Memory B cell (primary cell): ENCODE measurements around the gene DNAL4.

Source experiments
- ATAC-seq: fragments of 150-1000 bp; cut with Tn5 transposase; 2 replicates; pipeline ENCODE4 v1.10.0; 2021; ENCODE audit warnings: low read depth, mild to moderate bottlenecking, moderate library complexity
- DNase-seq, 2 donors: peaks; one replicate each; pipeline ENCODE4 v3.0.0; 2022; ENCODE audit warnings: low spot score in 2 of 2
- H3K27ac Mint-ChIP-seq: one replicate; pipeline ENCODE4 v1.8.0; 2022; ENCODE audit warnings: mild to moderate bottlenecking, moderate library complexity, mixed read lengths
- H3K27me3 Mint-ChIP-seq: one replicate; pipeline ENCODE4 v1.8.0; 2022; ENCODE audit warnings: mixed read lengths
- H3K36me3 Mint-ChIP-seq: one replicate; pipeline ENCODE4 v1.8.0; 2022; ENCODE audit warnings: mild to moderate bottlenecking, mixed read lengths
- H3K4me1 Mint-ChIP-seq: one replicate; pipeline ENCODE4 v1.8.0; 2022; ENCODE audit warnings: mixed read lengths
- H3K4me3 Mint-ChIP-seq: one replicate; pipeline ENCODE4 v1.8.0; 2022; ENCODE audit warnings: mild to moderate bottlenecking, moderate library complexity, mixed read lengths
- H3K9me3 Mint-ChIP-seq: one replicate; pipeline ENCODE4 v1.8.0; 2022; ENCODE audit warnings: mixed read lengths

Gene DNAL4

DNA sequence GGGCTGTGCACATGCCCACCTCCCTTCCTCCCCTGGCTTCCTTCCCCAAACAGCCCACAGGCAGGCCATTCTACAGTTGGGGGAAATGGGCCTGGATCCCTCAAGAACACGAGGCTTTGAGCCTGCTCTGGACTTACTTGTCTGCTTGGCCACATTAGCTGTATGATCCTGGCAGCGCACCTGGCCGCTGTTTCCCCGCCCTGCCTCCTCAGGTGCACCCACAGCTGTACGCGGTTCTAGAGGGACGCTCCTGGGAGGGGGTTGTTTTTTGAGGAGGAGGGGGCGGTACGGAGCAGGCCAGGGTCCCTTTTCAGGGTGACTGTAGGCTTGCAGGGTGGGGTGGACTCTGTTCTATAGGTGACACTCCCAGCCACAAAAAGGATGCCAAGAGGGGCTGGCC is 26.6 kb downstream of the DNAL4 start:
- Mint-ChIP-seq H3K36me3 (no peaks in the 10 kb centered on the region), H3K4me3 (no peak overlapping the region), H3K27me3 (no peaks in the 10 kb centered on the region), H3K9me3 (no peaks in the 10 kb centered on the region), H3K27ac (no peak overlapping the region), H3K4me1 (peaks cover 12% of the 10 kb centered on the region)
- DNase-seq (no peak), ATAC-seq (no peak)

DNA sequence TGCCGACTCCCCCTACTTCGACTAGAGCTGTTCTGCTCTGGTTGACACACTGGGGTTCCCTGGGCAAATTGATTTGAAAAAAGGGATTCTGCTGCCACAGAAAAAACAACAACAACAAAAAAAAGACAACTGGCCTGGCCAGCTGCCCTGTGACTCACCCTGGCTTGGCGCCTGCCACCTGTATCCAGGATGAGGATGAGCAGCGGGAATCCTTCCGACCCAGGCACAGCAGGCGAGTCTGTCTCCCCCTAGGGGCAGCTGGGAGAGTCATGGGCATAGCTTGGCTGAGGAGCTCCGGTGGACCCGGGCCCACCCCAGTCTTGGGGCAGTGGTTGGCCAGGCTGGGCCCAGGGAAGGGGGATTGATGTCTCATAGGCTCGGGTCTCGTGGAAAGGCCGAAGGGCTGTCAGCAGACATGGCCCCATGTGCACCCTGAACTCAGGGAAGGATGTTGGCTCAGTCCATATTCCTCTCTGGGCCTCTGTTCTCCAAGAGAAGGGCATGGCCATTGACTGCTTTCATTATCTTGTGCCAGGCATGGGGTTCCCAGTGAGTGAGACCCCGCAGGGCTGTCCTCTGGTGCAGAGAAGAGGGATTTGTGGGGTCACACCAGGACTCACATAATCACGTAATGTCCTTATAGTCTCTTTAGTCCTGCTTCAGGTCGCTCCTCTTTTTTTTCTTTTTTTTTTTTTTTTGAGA is 27.7 kb downstream of the DNAL4 start:
- Mint-ChIP-seq H3K36me3 (no peaks in the 10 kb centered on the region), H3K27ac (no peak overlapping the region), H3K9me3 (no peaks in the 10 kb centered on the region), H3K27me3 (no peaks in the 10 kb centered on the region), H3K4me3 (no peak overlapping the region), H3K4me1 (peaks cover 12% of the 10 kb centered on the region)
- DNase-seq, result no peak
- ATAC-seq, result peak; percentile 68

DNA sequence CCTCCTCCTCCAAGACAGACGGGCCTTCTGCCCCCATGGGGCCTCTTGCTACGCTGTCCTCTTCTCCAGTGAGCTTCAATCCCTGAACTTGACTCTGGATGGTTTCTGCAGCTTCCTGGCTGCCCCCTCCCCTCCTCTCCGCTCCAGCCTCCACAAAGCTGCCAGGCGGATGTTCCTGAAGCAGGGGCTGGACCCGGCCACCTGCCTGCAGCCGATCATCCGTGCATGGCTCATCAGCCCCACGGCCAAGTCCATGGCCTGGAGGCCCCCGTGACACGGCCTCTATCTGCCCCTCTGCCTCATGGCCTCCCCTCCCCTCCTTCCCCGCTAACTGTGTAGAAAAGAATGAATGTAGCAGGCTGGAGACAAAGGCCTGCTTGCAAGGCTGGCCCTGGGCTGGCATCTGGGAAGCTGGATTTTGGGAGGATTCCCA is 31.4 kb downstream of the DNAL4 start:
- Mint-ChIP-seq H3K9me3 (no peaks in the 10 kb centered on the region), H3K27ac (no peak overlapping the region), H3K4me3 (no peak overlapping the region), H3K4me1 (peaks cover 28% of the 10 kb centered on the region), H3K27me3 (no peaks in the 10 kb centered on the region), H3K36me3 (no peaks in the 10 kb centered on the region)
- no peak for ATAC-seq
- no peak for DNase-seq

DNA sequence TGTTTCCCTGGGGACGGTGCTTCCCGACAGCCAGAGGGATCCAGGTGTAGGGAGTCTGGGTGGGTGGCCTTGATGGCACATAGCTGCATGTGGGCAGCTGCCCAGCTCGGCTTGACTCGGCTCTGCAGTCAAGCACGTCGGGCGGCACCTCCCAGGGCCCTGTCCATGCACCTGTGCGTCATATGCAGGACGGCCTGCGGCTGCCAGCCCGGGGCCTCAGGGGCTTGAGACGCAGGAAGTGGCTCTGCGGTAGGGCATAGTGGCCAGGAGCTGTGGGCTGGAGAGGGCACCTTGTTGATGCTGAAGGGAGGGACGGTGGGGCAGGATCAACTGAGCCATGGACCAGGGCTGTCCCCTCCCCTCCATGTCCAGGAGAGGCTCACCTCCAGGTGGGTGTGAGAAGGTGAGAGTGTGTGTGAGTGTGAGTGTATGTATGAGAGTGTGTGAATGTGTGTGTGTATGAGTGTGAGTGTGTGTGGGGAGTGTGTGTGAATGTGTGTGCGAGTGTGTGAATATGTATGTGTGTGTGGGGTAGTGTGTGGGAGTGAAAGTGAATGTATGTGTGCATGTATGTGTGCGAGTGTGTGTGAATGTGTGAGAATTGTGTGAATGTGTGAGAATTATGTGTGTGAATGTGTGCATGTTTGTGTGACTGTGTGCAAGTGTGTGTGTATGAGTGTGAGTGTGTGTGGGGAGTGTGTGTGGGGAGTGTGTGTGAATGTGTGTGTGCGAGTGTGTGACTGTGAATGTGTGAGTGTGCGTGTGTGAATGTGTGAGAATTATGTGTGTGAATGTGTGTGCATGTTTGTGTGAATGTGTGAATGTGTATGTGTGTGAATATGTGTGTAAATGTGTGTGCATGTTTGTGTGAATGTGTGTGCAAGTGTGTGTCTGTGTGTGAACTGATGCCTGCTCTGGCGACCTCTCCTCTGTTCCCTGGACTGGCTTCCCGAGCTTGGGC is 32.5 kb downstream of the DNAL4 start:
- DNase-seq (no peak), ATAC-seq (peak; percentile 9)
- H3K27ac Mint-ChIP-seq, result no peak overlapping the region
- H3K4me3 Mint-ChIP-seq, result no peak overlapping the region
- no peaks in the 10 kb centered on the region for H3K27me3 Mint-ChIP-seq
- H3K36me3 Mint-ChIP-seq, result no peaks in the 10 kb centered on the region
- H3K4me1 Mint-ChIP-seq, result peaks cover 37% of the 10 kb centered on the region
- no peaks in the 10 kb centered on the region for H3K9me3 Mint-ChIP-seq

DNA sequence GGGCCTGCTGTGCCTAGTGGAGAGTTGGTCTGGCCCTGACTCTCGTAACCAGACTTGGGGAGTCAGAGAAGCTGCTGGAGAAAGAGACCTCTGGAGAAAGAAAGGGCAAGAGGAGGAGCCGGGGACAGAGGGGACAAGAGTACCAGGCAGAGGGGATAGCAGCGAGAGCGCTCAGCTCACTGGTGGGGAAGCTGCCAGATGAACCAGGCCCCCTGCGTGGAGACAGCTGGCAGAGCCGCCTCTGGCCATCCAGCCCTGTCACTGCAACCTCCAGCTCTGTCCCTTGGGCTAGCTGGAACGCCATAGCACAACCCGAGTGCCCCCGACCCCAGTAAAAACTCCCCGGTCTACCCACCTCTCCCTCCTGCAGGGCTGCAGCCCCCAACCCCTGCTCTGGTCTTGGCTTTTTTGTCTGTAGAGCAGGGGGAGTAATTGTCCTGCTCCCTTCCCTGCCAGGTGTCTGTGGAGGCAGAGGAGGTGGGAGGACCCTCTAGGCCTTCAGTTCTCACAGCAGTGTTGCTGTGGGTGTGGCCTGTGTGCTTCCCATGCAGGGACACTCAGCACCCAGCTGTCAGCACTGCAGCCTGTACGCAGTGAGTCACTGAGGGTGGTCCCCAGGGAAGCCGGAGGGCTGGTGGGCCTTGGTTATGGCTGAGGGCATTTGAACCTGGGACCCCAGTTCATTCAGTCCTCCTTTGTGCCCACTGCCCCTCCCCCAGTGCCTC is 33.3 kb downstream of the DNAL4 start:
- H3K4me3 Mint-ChIP-seq, result no peak overlapping the region
- ATAC-seq, result no peak
- no peaks in the 10 kb centered on the region for H3K27me3 Mint-ChIP-seq
- H3K9me3 Mint-ChIP-seq, result no peaks in the 10 kb centered on the region
- no peak for DNase-seq
- H3K36me3 Mint-ChIP-seq, result no peaks in the 10 kb centered on the region
- H3K4me1 Mint-ChIP-seq, result peaks cover 34% of the 10 kb centered on the region
- H3K27ac Mint-ChIP-seq, result no peak overlapping the region

DNA sequence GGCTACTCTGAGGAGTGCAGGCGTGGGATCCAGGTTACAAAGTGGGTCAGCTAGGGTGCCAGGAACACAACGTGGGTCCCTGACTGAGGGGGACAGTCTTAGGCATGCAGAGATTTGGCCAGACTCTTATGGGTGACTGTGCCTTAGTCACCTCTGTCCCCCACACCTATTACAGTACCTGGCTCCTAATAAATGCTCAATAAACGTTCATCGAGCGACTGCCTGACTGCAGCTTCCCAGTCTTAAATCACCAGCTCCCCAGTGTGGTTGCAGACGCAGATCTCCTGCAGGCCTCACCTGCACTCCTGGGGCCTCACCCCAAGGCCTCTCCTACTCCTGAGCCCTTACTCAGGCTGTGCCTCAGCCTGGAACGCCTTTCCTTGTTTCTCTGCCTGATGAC is 34.9 kb downstream of the DNAL4 start:
- no peak overlapping the region for H3K4me3 Mint-ChIP-seq
- H3K9me3 Mint-ChIP-seq, result no peaks in the 10 kb centered on the region
- ATAC-seq (no peak), DNase-seq (no peak)
- H3K27me3 Mint-ChIP-seq, result no peaks in the 10 kb centered on the region
- H3K36me3 Mint-ChIP-seq, result peaks cover 3% of the 10 kb centered on the region
- no peak overlapping the region for H3K27ac Mint-ChIP-seq
- H3K4me1 Mint-ChIP-seq, result peaks cover 33% of the 10 kb centered on the region

DNA sequence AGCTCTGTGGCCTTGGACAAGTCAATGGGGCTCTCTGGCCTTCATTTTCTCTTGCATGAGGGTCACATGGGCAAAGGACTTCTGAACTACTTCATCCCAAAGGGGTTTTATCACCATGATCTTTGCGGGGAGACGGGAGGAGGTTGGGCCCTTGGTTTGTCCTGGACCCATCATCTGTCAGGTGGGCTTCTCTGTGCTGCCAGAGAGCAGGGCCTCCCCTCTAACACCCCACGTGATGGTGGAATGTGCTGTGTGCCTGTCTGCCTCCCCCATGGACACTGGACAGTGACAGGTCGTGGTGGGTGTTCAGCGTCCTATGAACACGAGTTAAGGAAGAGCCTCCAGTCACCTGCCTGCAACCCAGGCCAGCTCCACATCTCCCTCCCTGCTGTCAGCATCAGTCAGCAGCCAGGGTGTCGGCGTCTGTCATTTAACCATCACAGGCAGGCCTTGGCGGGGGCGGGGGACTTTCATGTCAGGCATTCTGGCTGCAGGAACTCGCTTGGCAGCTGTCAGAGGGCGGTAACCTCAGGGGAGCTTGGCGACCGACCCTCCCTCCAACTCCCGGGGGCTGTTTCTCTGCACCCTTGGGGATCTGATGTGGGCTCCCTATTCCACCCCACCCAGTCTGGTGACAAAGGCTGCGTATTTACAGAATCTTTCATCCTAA is 35.5 kb downstream of the DNAL4 start:
- H3K36me3 Mint-ChIP-seq, result peaks cover 3% of the 10 kb centered on the region
- no peaks in the 10 kb centered on the region for H3K27me3 Mint-ChIP-seq
- H3K4me1 Mint-ChIP-seq, result peaks cover 38% of the 10 kb centered on the region
- DNase-seq, result no peak
- ATAC-seq, result no peak
- peak overlapping the region; percentile 19 for H3K4me3 Mint-ChIP-seq
- no peak overlapping the region for H3K27ac Mint-ChIP-seq
- no peaks in the 10 kb centered on the region for H3K9me3 Mint-ChIP-seq

DNA sequence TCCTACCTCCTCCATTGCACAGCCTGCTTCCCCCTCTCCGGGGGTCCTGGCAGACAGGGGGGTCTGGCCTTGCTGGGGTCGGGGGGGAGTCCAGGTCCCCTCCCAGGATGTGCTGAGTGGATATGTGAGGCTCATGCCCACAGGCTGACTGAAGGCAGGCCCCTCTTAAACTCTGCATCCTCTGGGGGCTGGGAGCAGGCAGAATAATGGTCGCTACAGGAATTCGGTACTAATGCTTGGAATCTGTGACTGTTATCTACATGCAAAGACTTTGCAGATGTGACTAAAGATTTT is 36.5 kb downstream of the DNAL4 start:
- H3K36me3 Mint-ChIP-seq, result peaks cover 7% of the 10 kb centered on the region
- H3K4me3 Mint-ChIP-seq, result no peak overlapping the region
- no peaks in the 10 kb centered on the region for H3K9me3 Mint-ChIP-seq
- peaks cover 43% of the 10 kb centered on the region for H3K4me1 Mint-ChIP-seq
- no peak for ATAC-seq
- H3K27me3 Mint-ChIP-seq, result no peaks in the 10 kb centered on the region
- peak overlapping the region; percentile 71 for H3K27ac Mint-ChIP-seq
- DNase-seq, result no peak

DNA sequence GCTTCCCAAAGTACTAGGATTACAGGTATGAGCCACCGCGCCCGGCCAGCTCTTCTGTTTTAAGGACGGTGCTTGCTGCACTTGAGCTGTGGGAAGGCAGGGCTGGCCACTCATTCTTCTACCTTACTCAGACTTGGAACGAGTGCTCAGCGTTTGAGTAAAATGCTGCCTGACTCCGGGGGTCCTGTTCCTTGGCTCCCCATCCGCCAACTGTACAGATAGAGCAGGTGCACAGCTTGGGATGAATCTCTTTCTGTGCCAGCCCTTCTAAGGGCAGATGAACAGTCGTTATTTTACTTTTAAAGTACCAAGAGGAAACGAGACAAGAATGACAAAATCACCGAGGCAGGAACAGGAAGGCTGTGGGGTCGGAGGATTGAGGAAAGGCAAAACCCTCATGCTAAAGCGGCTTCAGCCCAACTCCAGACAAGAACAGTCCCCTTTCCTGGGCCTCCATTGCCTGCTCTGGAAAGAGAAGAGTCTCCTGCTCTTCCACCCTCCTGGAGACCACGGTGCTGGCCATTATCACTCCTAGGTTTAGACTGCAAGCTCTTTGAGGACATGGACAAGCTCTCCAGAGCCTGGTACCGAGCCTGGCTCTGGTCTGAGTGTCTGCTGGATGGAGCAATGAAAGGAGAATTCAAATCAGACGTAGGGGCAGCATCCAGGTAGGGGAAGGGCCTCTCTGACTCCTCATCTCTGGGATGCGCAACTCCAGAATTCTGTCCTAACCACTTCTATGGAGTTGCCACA is 37.1 kb downstream of the DNAL4 start:
- peak overlapping the region; percentile 71 for H3K27ac Mint-ChIP-seq
- peaks cover 48% of the 10 kb centered on the region for H3K4me1 Mint-ChIP-seq
- DNase-seq (no peak), ATAC-seq (no peak)
- no peaks in the 10 kb centered on the region for H3K27me3 Mint-ChIP-seq
- H3K4me3 Mint-ChIP-seq, result peak overlapping the region; percentile 92
- no peaks in the 10 kb centered on the region for H3K9me3 Mint-ChIP-seq
- H3K36me3 Mint-ChIP-seq, result peaks cover 10% of the 10 kb centered on the region

DNA sequence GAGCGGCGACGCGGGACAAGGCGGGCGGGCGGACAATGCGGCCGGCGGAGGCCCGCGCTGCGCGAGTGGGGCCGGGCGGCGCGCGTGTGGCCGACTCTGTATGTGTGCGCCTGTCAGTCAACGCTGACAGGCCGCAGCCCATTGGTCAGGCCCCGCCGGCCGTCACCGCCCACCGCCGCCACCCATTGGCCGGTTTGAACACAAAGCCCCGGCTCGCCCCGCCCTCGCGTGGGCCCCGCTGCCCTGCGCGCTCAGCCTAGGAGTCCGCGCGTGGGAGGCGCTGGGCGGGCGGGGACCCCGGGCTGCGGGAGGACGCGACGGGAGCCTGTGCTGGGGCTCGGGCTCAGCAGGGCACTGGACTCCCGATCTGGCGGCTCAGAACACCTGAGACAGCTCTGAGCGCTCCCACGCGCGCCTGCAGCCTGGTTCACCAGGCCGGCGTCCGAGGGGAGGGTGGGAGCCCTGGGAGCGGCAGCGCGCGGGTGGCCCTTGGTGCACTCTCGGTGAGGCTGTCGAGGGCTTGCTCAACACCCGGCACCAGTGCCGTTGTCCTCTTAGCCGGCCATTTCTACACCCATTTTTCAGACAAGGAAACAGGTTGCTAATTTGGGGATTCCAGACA is 37.9 kb downstream of the DNAL4 start, which contains the start of gene SUN2:
Gene SUN2, minus strand, starts transcription at position 88 of the 622 bp plus-strand sequence. CDS start 3,370 bp downstream, outside the sequence.
- ATAC-seq (peak; percentile 76), DNase-seq (peak; percentile 85 to 92)
- peaks cover 16% of the 10 kb centered on the region for H3K36me3 Mint-ChIP-seq
- peaks cover 53% of the 10 kb centered on the region for H3K4me1 Mint-ChIP-seq
- no peaks in the 10 kb centered on the region for H3K9me3 Mint-ChIP-seq
- H3K27me3 Mint-ChIP-seq, result no peaks in the 10 kb centered on the region
- H3K27ac Mint-ChIP-seq, result peak within 1 kb of the TSS; percentile 76
- peak within 1 kb of the TSS; percentile 98 for H3K4me3 Mint-ChIP-seq

DNA sequence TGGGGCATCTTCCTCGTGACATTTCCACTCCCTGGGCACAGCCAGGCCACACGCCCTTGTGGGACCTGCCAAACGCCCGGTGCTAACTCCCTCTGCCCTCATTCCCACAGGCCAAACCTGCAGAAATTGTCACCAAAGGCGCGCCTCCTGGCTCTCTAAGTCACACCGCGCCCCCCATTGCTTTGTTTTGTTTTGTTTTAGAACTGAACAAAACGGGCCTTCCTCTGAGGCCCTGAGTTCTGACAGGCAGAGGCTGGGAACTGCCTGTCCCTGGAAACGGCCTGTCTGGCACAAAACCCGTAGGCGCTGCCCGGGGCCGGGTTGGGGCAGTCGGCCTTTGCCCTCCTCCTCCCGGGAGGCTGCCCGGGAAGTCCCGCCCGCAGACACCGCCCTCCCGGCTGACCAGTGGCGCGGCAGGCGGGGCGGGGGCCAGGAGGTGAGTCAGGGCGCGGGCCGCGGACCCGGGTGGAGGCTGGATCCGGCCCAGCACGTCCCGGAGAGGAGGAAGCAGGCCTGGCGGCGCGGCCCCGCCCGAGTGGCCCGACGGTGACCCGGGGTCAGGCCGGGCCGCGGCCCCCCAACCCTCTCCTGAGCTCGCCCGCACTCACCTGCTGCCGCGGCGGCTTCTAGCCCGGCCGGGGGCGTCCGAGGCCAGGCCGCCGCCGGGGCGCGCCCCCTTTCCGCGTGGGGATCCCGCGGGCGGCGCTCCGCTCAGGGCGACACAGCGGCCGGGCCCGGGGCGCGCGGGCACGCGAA is 38.6 kb downstream of the DNAL4 start:
- Mint-ChIP-seq H3K4me1 (peaks cover 51% of the 10 kb centered on the region), H3K36me3 (peaks cover 17% of the 10 kb centered on the region), H3K27ac (peak overlapping the region; percentile 76), H3K9me3 (no peaks in the 10 kb centered on the region), H3K27me3 (no peaks in the 10 kb centered on the region), H3K4me3 (peak overlapping the region; percentile 98)
- ATAC-seq (peak; percentile 7), DNase-seq (peak in 1 of 2 donors; percentile 60)

DNA sequence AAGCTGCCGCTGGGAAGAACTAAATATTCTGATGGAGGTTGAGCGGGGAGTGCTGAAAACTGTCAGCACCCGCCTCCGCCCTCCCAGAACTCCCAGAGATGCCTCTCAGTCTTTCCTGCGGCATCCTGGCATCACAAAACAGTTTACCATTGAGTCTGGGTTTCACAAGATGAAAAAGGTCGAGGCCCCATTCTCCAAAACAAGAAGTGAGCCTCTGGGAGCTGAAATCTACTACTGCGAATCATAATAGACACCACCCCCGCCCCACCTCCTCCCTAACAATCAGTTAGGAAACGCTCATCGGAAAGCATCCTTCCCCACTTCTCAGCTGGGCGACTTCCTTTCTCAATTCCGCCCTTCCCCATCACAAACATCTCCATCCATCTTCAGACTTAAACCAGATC is 39.2 kb downstream of the DNAL4 start:
- no peaks in the 10 kb centered on the region for H3K9me3 Mint-ChIP-seq
- no peaks in the 10 kb centered on the region for H3K27me3 Mint-ChIP-seq
- peaks cover 19% of the 10 kb centered on the region for H3K36me3 Mint-ChIP-seq
- peak overlapping the region; percentile 98 for H3K4me3 Mint-ChIP-seq
- peak overlapping the region; percentile 76 for H3K27ac Mint-ChIP-seq
- H3K4me1 Mint-ChIP-seq, result peaks cover 52% of the 10 kb centered on the region
- DNase-seq (no peak), ATAC-seq (no peak)
